ENCODE data around the gene EDN1. TPM values are rescaled to one million over a fixed set of nuclear protein-coding genes. Genes with fewer than 3 reads are reported as not detected.

The EDN1 gene
- total and polyA plus RNA-seq, 2 of the 4 experiments (the other 2 are of a cell fraction): 5.6 to 9.0 TPM

DNA sequence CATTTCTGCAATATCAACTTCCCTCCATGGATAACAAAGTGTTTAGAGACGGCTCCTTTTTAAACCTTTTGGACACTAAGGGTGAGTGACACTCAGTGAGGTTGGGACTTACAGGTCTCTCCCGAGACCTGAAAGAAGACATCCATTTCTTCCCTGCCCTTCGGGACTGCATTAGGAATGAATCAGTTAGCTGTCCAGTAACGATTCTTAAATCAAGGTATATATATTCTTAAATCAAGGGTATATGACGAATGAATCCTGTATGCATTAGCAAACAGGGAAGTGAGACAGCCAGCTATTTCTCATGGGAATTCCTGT lies 52.9 kb downstream of the EDN1 start:
- Histone ChIP-seq H3K14ac (replicated peaks; ENCODE audit: low read depth, low read length) (no peak overlapping the region), H3K36me3 (ENCODE audit: control insufficient read depth, insufficient read depth, low read length) (no peaks in the 10 kb centered on the region), H3K4me1 (ENCODE audit: control insufficient read depth, insufficient read depth, low read length) (peaks cover 7% of the 10 kb centered on the region), H4K91ac (ENCODE audit: insufficient read depth, low read depth, low read length) (no peak overlapping the region), H4K20me1 (ENCODE audit: insufficient read depth, low read length) (no peaks in the 10 kb centered on the region), H3K27me3 (ENCODE audit: control insufficient read depth, insufficient read depth, low read length) (peaks cover 5% of the 10 kb centered on the region; the same call in 1 of the 2 replicates), H2AK9ac (replicated peaks; ENCODE audit: low read depth, low read length, poor library complexity) (no peak overlapping the region), H3K56ac (ENCODE audit: extremely low read depth, insufficient read depth, low read length) (no peak overlapping the region), H3K27ac (ENCODE audit: insufficient read depth, low read length) (no peak overlapping the region), H4K5ac (ENCODE audit: low read depth, low read length) (no peak overlapping the region), H2BK15ac (ENCODE audit: low read depth, low read length) (no peak overlapping the region), H2BK20ac (ENCODE audit: low read depth, low read length) (no peak overlapping the region), H3K4me2 (ENCODE audit: low read depth, low read length) (peak overlapping the region; percentile 8; the same call in 1 of the 2 replicates), H4K8ac (ENCODE audit: low read depth in 2 of 2, low read length in 2 of 2) (no peak overlapping the region), H3K9ac (ENCODE audit: low read depth, low read length) (no peak overlapping the region), H3K4ac (ENCODE audit: low read depth, low read length) (no peak overlapping the region), H3K23ac (ENCODE audit: low read depth, low read length) (no peak overlapping the region), H3K79me1 (ENCODE audit: low read depth in 1 of 2, low read length in 2 of 2) (no peaks in the 10 kb centered on the region), H3K9me3 (ENCODE audit: control insufficient read depth, insufficient read depth, low read length) (no peaks in the 10 kb centered on the region), H2AK5ac (ENCODE audit: low read depth, low read length) (no peak overlapping the region), H3K18ac (ENCODE audit: low read depth, low read length) (no peak overlapping the region), H2BK5ac (ENCODE audit: low read depth, low read length, poor library complexity, severe bottlenecking) (no peak overlapping the region), H2BK120ac (ENCODE audit: low read depth, low read length) (no peak overlapping the region), H2AFZ (replicated peaks; ENCODE audit: low read length, poor library complexity) (no peak overlapping the region), H3K4me3 (ENCODE audit: insufficient read depth, low read depth, low read length) (no peak overlapping the region), H3K9me1 (ENCODE audit: insufficient read depth, low read length) (no peaks in the 10 kb centered on the region; the same call in 1 of the 2 replicates)
- ATAC-seq (ENCODE audit: low read depth) (0 out of 2 replicates have a peak, but pooled peaks have one; percentile 23), DNase-seq (no peak)
- BruUV-seq (replicated peaks): no TSS peak
- ChIA-PET POLR2A (ENCODE audit: unreplicated experiment) (interaction anchor here (0.6 kb wide), 1 partner anchor 143 kb away, joined by 3 read pairs; no protein-coding TSS in a partner anchor), CTCF (no interaction called here)
- WGBS, 2 experiments (ENCODE audit: extremely low coverage in 2 of 2, insufficient read length in 1 of 2): no CpG with 5 or more reads among the region's 5 CpGs
- dilution Hi-C loops (cut with HindIII; ENCODE audit: low sequenced_read_pairs, unreplicated experiment) (no loop called here), intact Hi-C loops (cut with micrococcal nuclease) (no loop called here), in situ Hi-C loops (cut with MboI; ENCODE audit: low sequenced_read_pairs) (no loop called here)
- no peak for TF ChIP-seq RCOR1 (IDR thresholded peaks at IDR 0.05; ENCODE audit: insufficient replicate concordance, low read length)
- no peak for TF ChIP-seq MAFK (IDR thresholded peaks at IDR 0.05; ENCODE audit: low read depth, low read length)

Measured in IMR-90 (cell line).